GM12864 (cell line): ENCODE results near the gene ANKRD37.

Experiments
- DNase-seq: peaks from one replicate; pipeline ENCODE4 v3.0.0-alpha.2; 2011; ENCODE audit warnings: low read depth
- H3K4me3 ChIP-seq: 2 replicates; pipeline ENCODE4 v1.5.1; 2011; ENCODE audit warnings: mild to moderate bottlenecking, low read depth, low read length, control low read depth
- CTCF ChIP-seq: IDR thresholded peaks from 2 replicates; pipeline ENCODE4 v1.5.1; 2011; ENCODE audit warnings: low read depth, mild to moderate bottlenecking, moderate library complexity, low read length, control low read depth, inconsistent platforms; ENCODE audit errors: missing control alignments

Gene ANKRD37

GRCh38 chr4:185396724-185397385, at the start of gene ANKRD37:
Gene ANKRD37 (plus strand): TSS chr4:185396841. CDS start chr4:185396924, 83 bp downstream.
- no peak for DNase-seq
- H3K4me3 ChIP-seq, result peak within 1 kb of the TSS; percentile 73
- no peak for TF ChIP-seq CTCF

- H3K4me3 ChIP-seq, result no peak overlapping the region
- TF ChIP-seq CTCF, result no peak
- DNase-seq, result no peak
Measured at GRCh38 chr4:185346975-185347601, 49.6 kb upstream of the ANKRD37 start.

GRCh38 chr4:185351691-185352090, 45.0 kb upstream of the ANKRD37 start:
- TF ChIP-seq CTCF, result no peak
- no peak for DNase-seq
- no peak overlapping the region for H3K4me3 ChIP-seq

- no peak for TF ChIP-seq CTCF
- no peak overlapping the region for H3K4me3 ChIP-seq
- no peak for DNase-seq
Measured at GRCh38 chr4:185352202-185352601, 44.4 kb upstream of the ANKRD37 start.

- no peak overlapping the region for H3K4me3 ChIP-seq
- DNase-seq, result no peak
- TF ChIP-seq CTCF, result no peak
Measured at GRCh38 chr4:185352741-185353140, 43.9 kb upstream of the ANKRD37 start.

- no peak for TF ChIP-seq CTCF
- DNase-seq, result no peak
Measured at GRCh38 chr4:185357211-185357610, 39.4 kb upstream of the ANKRD37 start.

More at GRCh38 chr4:185357211-185357610, 39.4 kb upstream of the ANKRD37 start:
- H3K4me3 ChIP-seq, result no peak overlapping the region
